Measurements from ENCODE around the gene CDHR5.
A peak's percentile ranks its signal among the peaks of the same experiment; 100 is the strongest.
"Not testable (repeated sequence)": the region's sequence is repeated elsewhere in the genome, so short reads cannot be mapped to it uniquely, and the experiment has no call there.

Gene CDHR5

GRCh38 chr11:581342-581741 lies 43.4 kb downstream of the CDHR5 start:
- DNase-seq: no peak

DNA sequence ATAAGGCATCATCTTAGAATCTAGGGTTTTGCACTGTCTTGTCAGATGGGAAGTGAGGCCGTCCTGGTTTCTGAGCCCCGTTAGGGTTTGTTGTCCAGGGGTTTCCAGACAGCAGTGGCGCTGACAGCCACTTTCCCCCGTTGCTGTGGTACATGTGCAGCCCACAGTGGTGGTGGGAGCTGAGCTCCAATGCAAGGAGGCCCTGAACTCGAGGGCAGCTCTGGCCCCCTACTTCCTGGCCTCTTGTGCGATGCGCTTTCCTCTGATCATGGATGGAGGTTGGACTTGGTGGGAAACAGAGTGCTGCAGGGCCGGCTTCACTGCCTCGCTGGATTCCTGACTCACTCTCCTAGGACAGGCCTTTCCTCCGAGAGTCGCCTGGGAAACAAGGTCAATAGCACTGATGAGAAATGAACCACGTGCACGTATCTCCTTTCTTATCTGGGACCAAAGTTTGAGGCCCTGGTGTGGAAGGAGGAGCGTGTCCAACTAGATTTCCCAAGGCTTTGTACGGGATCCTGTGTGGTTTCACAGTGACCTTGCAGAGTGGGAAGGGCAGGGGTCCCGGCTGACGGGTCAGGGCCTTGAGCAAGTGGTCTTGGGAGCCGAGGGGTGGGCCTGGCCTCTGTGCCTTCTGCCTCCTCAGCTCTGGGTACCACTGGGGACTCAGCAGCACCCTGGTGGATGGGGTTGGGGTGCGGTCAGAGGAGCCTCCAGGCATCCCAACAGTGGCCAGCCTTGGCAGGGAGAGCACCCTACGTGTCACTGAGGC lies 44.7 kb downstream of the CDHR5 start:
- DNase-seq: no peak

- no peak for DNase-seq
Observed at GRCh38 chr11:578276-579035, 46.3 kb downstream of the CDHR5 start.

- no peak for DNase-seq
Observed at GRCh38 chr11:577611-577894, 47.2 kb downstream of the CDHR5 start.

- no peak for DNase-seq
Observed at GRCh38 chr11:576811-577610, 47.7 kb downstream of the CDHR5 start.

GRCh38 chr11:575996-576768 lies 48.6 kb downstream of the CDHR5 start, which contains the start of gene PHRF1:
PHRF1 (plus strand) TSS chr11:576470; CDS start chr11:581513, 5,043 bp downstream.
- DNase-seq: peak; percentile 89 to 94

DNA sequence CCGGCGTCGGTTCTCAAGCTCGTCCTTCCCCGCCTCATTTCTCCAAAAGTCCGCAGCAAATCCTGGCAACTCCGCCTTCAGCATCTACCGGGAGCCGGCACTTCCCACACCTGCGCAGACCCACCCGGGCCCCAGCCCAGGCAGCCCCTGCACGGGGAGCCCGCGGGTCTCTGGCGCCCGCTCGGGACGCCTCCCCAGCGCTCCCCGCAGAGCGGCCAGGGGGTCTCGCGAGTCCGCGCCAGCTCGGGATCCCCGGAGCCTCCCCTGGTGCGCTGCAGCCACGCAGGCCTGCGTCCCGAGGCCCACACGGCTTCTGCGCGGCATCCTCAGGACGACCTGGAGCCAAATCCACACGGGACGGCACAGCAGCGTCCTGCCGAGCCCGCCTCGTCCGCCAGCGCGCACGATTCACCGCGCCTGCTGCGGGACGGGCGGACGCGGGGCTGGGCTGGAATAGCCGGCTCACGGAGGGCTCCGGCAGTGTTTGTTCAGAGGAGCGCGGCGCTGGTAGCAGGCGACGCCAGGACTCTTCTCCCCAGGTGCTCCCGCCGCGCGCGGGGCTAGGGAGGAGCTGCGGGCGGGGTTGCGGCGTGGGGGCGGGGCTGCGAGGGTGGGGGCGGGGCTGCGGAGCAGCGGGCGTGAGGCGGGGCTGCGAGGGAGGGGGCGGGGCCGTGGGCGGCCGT lies 49.3 kb downstream of the CDHR5 start:
- peak; percentile 36 to 87 for DNase-seq

- DNase-seq: no peak
Observed at GRCh38 chr11:574632-575312, 50.0 kb downstream of the CDHR5 start.

- not testable (repeated sequence) for DNase-seq
Observed at GRCh38 chr11:574031-574570, 50.7 kb downstream of the CDHR5 start.

GRCh38 chr11:573146-573759 lies 51.5 kb downstream of the CDHR5 start:
- no peak for DNase-seq

DNA sequence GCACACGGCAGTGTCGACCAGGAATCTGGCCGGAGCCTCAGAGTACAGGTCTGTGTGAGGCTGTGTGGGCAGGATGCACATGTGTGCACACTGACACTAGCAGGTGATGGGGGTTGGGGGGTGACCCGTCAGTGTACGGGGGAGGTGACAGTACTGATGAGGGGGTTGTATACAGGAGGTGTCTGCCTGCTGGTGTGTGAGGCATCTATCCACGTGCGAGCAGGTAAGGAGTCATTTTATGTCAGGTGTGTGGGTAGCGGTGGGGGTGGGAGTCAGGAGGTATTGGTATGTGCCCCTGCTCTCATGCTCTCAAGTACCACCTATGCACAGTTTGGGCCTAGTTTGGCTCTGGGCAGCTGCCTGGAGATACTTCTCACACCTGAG lies 53.0 kb downstream of the CDHR5 start:
- DNase-seq: no peak

DNA sequence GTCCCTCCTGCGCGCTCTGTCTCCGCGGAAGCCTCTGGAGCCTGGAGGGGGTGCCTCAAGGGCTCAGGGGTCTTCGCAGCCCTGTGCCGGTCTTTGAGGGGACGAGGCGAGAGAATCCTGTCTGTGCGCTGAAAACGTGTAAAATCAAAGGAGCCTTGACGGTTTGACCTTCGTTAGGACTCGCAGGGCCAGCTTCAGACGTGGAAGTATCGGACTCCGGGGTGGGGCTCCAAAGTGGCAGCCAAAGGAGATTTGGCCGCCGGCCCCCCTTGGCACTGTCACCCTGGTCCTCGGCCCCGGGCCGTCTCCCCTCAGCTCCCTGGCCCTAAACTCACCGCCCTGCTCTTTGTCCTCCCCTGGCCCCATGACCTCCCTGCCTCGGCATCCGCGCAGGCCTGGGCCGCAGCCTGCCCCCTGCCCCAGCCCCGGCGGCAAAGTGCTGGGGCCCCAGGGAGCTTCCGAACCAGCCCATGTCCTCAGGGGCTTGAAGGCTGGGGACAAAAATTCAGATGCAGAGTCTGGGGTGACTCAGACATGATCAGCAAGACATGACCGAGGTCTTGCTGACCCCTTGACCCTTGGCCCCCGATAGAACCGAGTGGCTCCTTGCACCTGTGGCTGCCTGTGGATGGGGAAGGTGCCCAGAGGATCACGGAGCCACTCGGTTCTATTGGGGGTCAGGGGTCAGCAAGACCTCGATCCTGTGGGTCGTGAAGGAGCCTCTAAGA lies 55.4 kb downstream of the CDHR5 start:
- DNase-seq: no peak

GRCh38 chr11:568306-569157 lies 56.2 kb downstream of the CDHR5 start:
- DNase-seq: peak; percentile 82 to 98

GRCh38 chr11:567629-568292 lies 57.0 kb downstream of the CDHR5 start:
- DNase-seq: no peak

DNA sequence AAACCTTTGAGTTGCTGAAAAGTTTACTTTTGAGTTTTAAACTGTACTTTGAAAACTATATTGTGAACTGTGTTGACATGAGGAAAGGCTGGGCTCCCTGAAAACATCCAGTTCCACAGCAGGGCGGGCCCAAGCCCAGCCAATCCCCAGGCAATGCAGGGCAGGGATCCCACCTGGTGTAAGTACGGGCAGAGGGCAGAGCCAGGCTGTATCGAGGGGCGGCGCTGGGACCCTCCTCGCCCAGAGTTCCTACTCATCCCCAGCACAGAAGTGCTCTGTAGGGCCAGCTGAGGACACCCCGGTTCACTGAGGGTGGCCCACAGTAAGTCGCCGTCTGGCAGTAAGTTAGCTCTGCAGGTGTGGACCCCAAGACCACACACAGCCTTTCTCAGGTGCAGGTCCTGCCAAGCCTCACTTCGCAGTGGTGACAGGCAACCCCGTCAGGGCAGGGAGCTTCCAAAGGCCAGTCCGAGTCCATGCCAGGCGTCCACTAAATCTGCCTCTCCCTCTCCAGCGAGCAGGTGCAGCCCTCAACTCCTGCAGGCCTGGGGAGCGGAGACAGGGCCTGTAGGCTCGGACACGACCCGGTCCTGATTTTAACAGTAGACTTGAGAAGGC lies 57.6 kb downstream of the CDHR5 start:
- DNase-seq: no peak

All from NCI-H187 (cell line).